Cardiac fibroblast (primary cell): ENCODE measurements around the gene TTLL5.
A peak's percentile ranks its signal among the peaks of the same experiment; 100 is the strongest.

Experiments used
- DNase-seq, 2 donors: peaks; one replicate each; pipeline versions ENCODE4 v3.0.0 to v3.0.0-alpha.2; 2010; ENCODE audit warnings: low read depth in 2 of 2
- H3K4me3 ChIP-seq, 2 donors: replicated peaks in 1 of 2; 1 replicate in 1 of 2; 2 replicates in 1 of 2; pipeline ENCODE4 v1.5.1; 2011; ENCODE audit warnings: low read depth in 2 of 2, low read length in 2 of 2, mild to moderate bottlenecking in 2 of 2, moderate library complexity in 1 of 2
- TF ChIP-seq, protein P1 (sequence below): IDR thresholded peaks from one replicate; pipeline ENCODE4 v1.5.1; 2011; ENCODE audit warnings: low read depth, mild to moderate bottlenecking, low read length, inconsistent platforms

Gene TTLL5

DNA sequence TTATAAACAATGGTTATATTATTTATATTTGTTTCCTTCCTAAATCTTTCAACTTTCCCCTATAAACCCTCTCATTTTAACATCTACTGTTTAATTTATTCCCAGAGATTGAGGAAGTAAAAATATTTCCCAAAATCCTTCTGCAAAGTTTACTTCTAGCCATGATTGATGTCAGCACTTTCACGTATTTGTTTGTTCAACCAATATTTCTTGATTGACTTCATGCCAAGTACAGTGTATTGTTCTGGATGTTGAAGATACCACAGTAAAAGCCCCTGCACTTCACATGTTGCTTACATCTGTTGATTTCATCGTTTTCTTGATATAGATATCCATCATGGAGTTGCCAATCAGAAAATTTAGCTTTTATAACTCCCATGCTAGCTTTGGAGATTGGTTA lies 81.8 kb downstream of the TTLL5 start:
- no peak for DNase-seq
- H3K4me3 ChIP-seq = no peak overlapping the region
- TF ChIP-seq, protein P1, sequence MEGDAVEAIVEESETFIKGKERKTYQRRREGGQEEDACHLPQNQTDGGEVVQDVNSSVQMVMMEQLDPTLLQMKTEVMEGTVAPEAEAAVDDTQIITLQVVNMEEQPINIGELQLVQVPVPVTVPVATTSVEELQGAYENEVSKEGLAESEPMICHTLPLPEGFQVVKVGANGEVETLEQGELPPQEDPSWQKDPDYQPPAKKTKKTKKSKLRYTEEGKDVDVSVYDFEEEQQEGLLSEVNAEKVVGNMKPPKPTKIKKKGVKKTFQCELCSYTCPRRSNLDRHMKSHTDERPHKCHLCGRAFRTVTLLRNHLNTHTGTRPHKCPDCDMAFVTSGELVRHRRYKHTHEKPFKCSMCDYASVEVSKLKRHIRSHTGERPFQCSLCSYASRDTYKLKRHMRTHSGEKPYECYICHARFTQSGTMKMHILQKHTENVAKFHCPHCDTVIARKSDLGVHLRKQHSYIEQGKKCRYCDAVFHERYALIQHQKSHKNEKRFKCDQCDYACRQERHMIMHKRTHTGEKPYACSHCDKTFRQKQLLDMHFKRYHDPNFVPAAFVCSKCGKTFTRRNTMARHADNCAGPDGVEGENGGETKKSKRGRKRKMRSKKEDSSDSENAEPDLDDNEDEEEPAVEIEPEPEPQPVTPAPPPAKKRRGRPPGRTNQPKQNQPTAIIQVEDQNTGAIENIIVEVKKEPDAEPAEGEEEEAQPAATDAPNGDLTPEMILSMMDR = no peak

DNA sequence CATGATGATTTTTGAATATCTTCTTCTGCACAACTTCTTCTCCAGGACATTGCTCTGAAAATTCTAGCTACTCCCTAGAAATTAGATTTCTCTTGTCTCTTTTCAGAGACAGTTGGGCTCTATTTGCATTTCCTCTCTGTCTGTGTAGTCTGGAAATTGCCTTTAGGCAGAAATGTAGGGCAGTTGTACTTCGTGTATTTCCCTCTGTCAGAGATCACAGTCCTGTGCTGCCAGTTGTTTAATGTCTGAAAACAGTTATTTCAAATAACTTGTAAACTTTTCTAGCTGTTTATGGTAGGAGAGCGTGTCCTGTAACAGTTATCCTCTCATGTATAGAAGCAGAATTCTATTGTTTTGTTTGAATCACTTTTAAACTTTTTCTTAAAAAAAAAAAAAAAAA lies 86.9 kb downstream of the TTLL5 start:
- no peak overlapping the region for H3K4me3 ChIP-seq
- TF ChIP-seq, protein P1 = no peak
- no peak for DNase-seq

DNA sequence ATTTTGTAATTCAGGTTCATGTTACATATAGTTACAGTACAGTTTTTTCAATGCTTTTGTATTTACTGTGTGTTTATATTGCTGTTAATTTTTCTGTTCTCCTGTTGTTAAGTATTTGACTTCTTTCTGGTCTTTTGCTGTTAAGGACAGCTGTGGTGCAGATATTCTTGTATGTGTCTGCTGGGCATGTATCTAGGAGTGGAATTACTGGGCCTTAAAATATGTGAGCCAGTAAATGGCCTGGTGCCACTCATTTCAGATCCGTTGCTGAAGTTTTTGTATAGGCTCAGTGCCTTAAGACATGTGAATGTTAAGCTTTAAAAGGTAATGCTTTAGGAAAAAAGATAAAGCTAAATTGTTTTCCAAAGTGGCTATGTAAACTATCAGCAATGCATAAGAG lies 87.3 kb downstream of the TTLL5 start:
- DNase-seq = no peak
- no peak overlapping the region for H3K4me3 ChIP-seq
- TF ChIP-seq, protein P1 = no peak

DNA sequence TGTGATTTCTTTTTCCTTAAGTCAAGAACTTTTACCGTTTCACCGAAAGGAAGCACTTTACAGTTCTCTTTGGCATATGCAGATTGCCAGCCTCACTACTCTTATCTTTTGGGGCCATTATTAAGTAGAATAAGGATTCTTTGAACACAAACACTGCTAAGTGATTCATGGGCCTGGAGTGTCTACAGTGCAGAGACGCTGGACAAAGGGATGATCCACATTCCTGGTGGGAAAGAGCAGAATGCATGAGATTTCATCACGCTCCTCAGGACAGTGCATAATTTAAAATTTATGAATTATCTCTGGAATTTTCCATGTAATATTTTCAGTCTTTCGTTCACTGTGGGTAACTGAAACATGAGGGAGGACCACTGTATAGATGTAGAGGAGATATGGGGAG lies 90.2 kb downstream of the TTLL5 start:
- DNase-seq = peak in 1 of 2 donors; percentile 46
- no peak overlapping the region for H3K4me3 ChIP-seq
- TF ChIP-seq, protein P1 = no peak

DNA sequence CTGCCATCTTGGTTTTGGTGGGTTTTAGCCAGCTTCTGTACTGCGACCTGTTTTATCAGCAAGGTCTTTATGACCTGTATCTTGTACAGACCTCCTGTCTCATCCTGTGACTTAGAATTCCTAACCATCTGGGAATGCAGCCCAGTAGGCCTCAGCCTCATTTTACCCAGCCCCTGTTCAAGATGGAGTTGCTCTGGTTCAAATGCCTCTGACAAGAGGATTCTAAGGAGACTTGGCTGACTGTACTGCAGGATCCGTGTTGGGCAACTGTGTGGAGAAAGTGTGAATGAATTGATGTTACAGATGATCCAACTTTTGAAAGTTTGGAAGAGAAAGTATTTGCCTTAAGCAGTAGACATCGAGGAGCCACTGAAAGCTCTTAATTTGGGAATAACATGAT lies 91.0 kb downstream of the TTLL5 start:
- no peak overlapping the region for H3K4me3 ChIP-seq
- TF ChIP-seq, protein P1 = no peak
- DNase-seq = peak in 1 of 2 donors; percentile 16

DNA sequence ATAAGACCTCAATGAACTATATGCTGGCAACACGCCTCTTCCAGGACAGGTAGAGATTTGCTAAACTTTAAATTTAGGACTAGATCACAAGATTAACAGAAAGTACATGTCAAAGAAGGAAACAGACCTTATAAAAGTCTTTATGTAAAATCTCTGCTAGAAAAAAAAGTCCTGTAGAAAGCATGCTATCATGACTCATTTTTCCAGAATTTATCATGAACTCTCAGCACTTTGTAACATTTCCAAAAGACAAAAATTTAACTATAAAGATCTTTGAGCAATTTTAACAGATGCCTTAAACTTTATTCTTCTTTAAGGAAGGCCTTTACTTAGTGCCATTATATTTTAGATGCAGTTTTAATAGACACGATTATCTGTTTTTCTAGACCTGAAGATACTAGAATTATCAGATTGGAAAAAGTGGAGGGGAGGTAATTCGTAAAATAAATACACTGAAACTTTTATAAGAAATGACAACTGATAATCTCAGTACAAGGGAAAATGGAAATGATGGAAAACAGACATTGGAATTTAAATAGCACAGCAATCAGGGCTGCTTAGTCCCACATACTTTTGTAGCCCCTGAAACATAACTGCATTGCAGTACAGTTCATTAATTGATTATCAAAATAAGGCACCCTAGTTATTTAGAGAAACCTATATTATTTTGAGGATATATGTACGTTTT lies 92.0 kb downstream of the TTLL5 start:
- no peak overlapping the region for H3K4me3 ChIP-seq
- TF ChIP-seq, protein P1 = no peak
- peak; percentile 36 to 41 for DNase-seq

DNA sequence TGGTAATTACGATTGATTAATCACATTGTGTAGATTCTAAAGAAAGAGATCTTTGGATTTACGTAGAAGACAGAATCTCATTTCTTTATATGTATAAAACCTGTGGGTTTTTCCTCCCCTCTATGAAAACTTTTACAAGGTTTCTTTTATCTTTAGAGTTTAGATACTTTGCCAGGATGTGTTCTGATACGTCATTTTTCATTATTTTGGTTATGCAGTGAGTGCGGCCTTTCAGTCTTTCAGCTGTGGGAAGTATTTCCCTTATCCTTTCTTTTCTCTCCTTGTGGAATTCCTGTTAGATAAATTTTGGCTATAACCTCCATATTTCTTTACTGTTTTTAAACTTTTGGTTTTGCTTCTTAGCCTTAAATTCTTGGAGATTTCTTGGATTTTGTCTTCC lies 92.7 kb downstream of the TTLL5 start:
- peak in 1 of 2 donors; percentile 47 for DNase-seq
- no peak overlapping the region for H3K4me3 ChIP-seq
- TF ChIP-seq, protein P1 = no peak
